Activated naive CD8-positive, alpha-beta T cell treated with anti-CD3 and anti-CD28 coated beads, Interleukin-2, amount 50 U/mL, for 24 hours (primary cell): Measurements from ENCODE around the gene DCLK3.

Experiments used
- ATAC-seq: fragments of 150-1000 bp; cut with Tn5 transposase; one replicate; pipeline ENCODE4 v1.10.0; 2021
- DNase-seq: peaks from one replicate; pipeline ENCODE4 v3.0.0; 2021
- H3K27ac Mint-ChIP-seq: one replicate; pipeline ENCODE4 v1.8.0; 2021; ENCODE audit warnings: mild to moderate bottlenecking, mixed read lengths
- H3K27me3 Mint-ChIP-seq: one replicate; pipeline ENCODE4 v1.8.0; 2021; ENCODE audit warnings: mixed read lengths
- H3K36me3 Mint-ChIP-seq: one replicate; pipeline ENCODE4 v1.8.0; 2021; ENCODE audit warnings: low read depth, mixed read lengths
- H3K4me1 Mint-ChIP-seq: one replicate; pipeline ENCODE4 v1.8.0; 2021; ENCODE audit warnings: mixed read lengths
- H3K4me3 Mint-ChIP-seq: one replicate; pipeline ENCODE4 v1.8.0; 2021; ENCODE audit warnings: mild to moderate bottlenecking, moderate library complexity, mixed read lengths
- H3K9me3 Mint-ChIP-seq: one replicate; pipeline ENCODE4 v1.8.0; 2021; ENCODE audit warnings: mixed read lengths

DCLK3 gene, protein sequence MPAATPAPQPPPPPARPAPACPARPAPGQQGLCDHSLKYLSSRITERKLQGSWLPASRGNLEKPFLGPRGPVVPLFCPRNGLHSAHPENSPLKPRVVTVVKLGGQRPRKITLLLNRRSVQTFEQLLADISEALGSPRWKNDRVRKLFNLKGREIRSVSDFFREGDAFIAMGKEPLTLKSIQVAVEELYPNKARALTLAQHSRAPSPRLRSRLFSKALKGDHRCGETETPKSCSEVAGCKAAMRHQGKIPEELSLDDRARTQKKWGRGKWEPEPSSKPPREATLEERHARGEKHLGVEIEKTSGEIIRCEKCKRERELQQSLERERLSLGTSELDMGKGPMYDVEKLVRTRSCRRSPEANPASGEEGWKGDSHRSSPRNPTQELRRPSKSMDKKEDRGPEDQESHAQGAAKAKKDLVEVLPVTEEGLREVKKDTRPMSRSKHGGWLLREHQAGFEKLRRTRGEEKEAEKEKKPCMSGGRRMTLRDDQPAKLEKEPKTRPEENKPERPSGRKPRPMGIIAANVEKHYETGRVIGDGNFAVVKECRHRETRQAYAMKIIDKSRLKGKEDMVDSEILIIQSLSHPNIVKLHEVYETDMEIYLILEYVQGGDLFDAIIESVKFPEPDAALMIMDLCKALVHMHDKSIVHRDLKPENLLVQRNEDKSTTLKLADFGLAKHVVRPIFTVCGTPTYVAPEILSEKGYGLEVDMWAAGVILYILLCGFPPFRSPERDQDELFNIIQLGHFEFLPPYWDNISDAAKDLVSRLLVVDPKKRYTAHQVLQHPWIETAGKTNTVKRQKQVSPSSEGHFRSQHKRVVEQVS

DNA sequence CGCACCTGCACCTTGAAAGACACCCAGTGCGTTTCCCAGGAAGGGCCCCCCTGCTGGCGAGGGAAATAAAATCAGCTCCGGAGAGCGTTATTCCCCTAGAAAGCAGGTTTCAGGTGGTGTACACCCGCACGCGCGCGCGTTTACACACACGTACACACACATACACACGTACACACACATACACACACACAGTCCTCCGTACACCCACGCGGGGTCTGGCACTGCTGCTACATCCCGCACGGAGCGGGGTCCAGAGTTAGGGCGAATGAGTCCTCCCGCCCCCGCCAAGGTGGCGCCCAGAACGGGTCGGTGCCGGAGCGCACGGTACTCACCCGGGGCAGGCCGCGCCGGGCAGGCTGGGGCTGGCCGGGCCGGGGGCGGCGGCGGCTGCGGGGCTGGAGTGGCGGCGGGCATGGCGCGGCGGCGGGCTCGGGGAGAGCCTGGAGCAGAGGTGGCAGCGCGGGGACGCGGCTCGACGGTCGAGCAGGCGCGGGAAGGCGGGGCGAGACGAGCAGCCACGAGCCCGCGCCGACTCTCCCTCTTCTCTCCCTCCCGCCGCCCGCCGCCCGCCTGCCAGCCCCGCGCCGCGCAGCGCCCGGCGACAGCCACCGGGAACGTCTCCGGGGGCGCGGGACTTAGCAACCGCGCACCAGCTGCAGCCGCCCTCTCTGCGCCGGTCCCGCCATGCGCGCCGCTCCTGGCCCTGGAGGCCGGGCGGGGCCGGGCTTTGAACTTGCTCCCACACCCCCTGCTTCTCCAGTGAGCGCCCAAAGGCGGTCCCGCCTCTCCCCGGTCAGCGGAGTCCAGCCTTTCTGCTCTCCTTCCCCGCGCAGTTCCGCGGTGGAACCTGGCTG, at the start of gene DCLK3:
DCLK3 (minus strand) TSS at position 704 of the 854 bp plus-strand sequence; CDS start at position 414, 290 bp downstream.
- DNase-seq (peak; percentile 18), ATAC-seq (peak; percentile 56)
- Mint-ChIP-seq H3K4me3 (peak within 1 kb of the TSS; percentile 63), H3K27me3 (peaks cover 71% of the 10 kb centered on the region), H3K27ac (no peak within 1 kb of the TSS), H3K9me3 (no peaks in the 10 kb centered on the region), H3K4me1 (peaks cover 6% of the 10 kb centered on the region), H3K36me3 (no peaks in the 10 kb centered on the region)

DNA sequence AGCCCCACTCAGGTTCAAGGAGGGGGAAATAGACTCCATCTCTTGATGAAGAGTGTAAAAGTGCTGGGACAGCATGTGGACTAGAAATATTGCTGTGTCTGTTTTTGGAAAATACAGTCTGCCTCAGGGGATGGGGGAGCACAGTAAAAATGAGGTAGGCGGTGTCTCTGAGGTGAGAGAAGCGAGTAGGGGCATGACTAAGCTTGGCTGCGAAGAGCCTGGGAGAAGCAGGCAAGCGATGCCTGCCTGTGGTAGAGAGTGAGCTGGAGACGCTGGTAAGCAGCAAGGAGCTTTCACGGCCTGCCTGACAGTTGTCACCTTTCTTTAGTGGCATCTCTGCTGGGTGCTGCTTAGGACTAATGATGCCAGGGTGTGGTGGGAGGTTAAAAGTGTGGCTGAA, 49.0 kb upstream of the DCLK3 start:
- Mint-ChIP-seq H3K27ac (no peak overlapping the region), H3K4me3 (no peak overlapping the region), H3K36me3 (no peaks in the 10 kb centered on the region), H3K4me1 (no peaks in the 10 kb centered on the region), H3K9me3 (no peaks in the 10 kb centered on the region), H3K27me3 (no peaks in the 10 kb centered on the region)
- ATAC-seq, result no peak
- no peak for DNase-seq

DNA sequence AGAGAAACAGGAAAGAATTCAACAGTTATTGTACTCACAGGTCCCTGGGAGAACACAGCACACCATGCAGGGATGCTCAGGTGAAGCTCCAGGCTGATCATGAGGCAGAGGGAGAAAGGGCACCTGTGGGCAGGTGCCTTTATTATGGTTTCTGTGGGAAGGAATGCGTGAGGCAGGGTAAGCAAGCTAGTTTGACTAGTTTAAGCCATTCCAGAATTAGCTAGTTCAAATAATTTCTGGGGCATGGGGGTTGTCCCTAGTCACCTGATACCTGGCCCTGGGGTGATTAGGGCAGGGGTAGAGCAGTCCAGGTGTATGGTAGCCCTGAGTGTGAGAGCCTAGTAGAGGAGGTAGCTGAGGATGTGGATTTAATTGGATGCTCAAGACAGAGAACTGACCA, 47.9 kb upstream of the DCLK3 start:
- Mint-ChIP-seq H3K4me3 (no peak overlapping the region), H3K4me1 (no peaks in the 10 kb centered on the region), H3K9me3 (no peaks in the 10 kb centered on the region), H3K27me3 (no peaks in the 10 kb centered on the region), H3K36me3 (no peaks in the 10 kb centered on the region), H3K27ac (no peak overlapping the region)
- DNase-seq, result no peak
- no peak for ATAC-seq

DNA sequence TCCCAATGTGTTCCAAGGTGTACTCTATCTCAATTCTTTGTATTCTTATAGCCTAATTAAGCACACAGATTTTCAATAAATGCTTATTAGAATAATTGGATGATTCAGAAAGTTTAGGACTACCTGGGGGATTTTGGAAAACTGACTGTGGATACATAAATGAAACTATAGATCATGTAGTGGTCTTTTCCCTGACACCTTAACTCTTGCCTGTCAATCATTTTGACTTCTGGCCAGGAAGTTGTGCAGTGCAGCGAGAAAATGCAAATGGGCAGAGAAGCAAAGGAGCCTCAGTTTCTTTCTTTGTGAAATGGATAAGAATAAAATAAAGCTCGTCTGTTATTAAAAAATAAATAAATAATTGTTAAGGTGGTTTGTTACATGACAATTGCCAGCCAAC, 47.4 kb upstream of the DCLK3 start:
- Mint-ChIP-seq H3K27ac (no peak overlapping the region), H3K9me3 (no peaks in the 10 kb centered on the region), H3K27me3 (no peaks in the 10 kb centered on the region), H3K4me3 (no peak overlapping the region), H3K36me3 (no peaks in the 10 kb centered on the region), H3K4me1 (no peaks in the 10 kb centered on the region)
- ATAC-seq (no peak), DNase-seq (no peak)

DNA sequence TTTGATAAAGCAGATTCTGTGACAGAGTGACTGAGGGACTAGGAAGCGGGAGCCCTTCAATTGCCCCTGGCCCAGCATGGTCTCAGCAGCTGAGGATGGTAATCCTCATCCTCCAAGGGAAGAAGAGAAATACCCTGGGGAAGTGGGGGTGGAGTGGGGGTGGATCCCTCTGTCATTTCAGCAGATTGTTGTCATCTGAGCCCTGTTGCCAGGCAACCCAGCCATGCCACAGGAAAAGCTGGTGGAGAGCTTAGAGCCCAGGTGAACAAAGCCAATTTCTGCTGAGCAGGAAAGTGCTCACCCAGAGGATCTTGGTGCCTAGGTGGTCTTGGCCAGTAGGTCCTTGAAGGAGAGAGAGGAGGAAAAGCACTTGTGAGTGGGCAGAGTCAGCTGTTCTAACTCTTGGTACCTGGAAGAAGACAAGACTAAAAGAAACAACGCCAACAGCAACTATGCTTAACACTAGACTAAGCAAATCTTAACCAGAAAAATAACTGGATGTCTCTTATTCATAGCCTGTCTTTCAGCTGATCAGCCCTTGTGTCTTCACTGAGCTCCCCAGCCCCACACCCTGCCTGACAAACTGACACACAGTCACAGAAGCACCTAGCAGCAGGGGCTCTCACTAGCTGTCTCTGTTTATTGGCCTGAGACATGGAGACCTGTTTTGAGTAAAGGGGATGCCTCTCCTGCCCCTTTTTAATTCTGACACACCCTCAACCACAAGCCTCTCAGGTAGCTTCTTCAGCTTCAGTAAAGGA, 40.1 kb upstream of the DCLK3 start:
- Mint-ChIP-seq H3K9me3 (peaks cover 10% of the 10 kb centered on the region), H3K27ac (no peak overlapping the region), H3K36me3 (no peaks in the 10 kb centered on the region), H3K4me1 (no peaks in the 10 kb centered on the region), H3K27me3 (peaks cover 13% of the 10 kb centered on the region), H3K4me3 (no peak overlapping the region)
- ATAC-seq (no peak), DNase-seq (no peak)

DNA sequence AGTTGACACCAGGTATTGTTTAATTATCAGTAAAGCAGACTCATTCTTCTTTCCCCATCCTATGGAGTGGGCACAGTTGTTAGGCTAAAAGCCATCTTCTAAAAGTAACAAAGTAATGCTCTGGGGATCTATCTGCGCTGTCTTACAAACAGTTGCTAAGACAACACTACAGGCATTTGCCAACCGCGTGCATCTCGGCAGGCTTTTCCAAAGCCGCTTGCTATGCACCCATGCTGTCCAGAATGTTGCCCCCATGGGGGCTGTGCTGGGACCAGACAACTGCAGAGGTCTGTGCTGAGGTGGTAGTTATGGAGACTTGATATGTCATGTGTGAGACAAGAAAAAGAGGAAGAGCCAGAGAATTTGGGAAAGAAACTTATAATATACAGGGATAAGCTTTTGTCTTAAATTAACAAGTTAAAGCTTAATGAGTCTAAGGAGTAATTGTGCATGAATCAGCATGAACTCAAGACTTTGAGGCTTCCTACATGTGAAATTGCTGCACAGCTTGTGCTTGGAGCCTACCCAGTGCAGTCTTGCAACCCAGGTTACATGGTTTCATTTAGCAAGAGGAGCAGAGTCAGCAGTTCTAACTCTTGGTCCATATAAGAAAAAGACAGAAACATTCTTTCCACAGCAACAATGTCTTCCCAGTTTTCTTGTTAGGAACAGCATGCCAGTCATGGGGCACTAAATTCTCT, 38.9 kb upstream of the DCLK3 start:
- Mint-ChIP-seq H3K27me3 (peaks cover 13% of the 10 kb centered on the region), H3K4me3 (no peak overlapping the region)
- no peak for ATAC-seq

DNA sequence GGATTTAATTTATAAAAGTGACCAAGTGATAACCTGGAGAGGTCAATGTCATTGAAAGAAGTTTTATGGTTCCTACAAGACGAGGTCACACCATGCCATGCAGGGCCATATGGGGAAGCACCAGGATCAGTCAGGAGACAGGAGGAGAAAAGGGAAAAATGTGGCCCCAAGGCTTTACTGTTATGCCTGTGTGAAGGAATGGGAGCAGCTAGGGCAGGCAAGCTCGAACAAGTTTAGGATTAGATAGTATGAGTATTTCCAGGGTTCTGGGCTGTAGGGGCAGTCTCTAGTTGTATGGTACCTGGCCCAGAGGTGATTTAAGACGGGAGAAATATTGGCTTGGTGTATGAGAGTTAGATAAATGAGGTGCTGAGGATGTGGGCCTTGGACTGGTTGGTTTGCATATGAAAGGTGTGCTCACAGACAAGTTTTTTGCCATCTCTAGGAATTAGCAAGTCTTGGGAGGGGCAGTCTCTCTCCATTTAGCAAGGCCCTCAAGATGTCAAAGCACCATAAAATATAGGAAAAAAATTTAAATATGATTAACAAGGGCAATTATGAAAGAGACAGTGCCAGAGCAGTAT, 36.3 kb upstream of the DCLK3 start:
- DNase-seq (no peak), ATAC-seq (no peak)
- H3K9me3 Mint-ChIP-seq, result peaks cover 4% of the 10 kb centered on the region
- peaks cover 13% of the 10 kb centered on the region for H3K27me3 Mint-ChIP-seq
- H3K4me3 Mint-ChIP-seq, result no peak overlapping the region
- H3K36me3 Mint-ChIP-seq, result no peaks in the 10 kb centered on the region
- H3K27ac Mint-ChIP-seq, result no peak overlapping the region
- no peaks in the 10 kb centered on the region for H3K4me1 Mint-ChIP-seq

More for the DNA sequence above, 38.9 kb upstream of the DCLK3 start:
- no peak for DNase-seq
- Mint-ChIP-seq H3K27ac (no peak overlapping the region), H3K9me3 (peaks cover 10% of the 10 kb centered on the region), H3K36me3 (no peaks in the 10 kb centered on the region), H3K4me1 (no peaks in the 10 kb centered on the region)

DNA sequence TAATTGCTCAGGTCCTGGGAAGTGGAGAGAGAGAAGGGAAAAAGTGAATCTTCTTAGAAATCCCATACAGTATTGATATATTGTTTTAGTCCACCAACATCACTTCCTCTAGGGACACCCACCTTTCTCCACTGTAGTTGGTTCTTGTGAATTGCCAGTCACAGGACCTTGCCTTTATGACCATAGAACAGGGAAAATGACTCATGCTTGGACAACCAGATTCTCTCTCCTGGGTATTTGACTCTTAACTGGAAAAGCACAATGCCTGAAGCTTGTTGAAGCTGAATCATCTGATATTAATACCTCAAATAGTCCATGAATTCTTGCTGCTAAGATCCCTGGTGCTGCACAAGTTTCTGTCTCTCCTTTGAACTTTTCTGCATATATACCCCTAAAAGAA, 32.5 kb upstream of the DCLK3 start:
- DNase-seq, result no peak
- peaks cover 9% of the 10 kb centered on the region for H3K27me3 Mint-ChIP-seq
- H3K27ac Mint-ChIP-seq, result no peak overlapping the region
- H3K9me3 Mint-ChIP-seq, result peaks cover 4% of the 10 kb centered on the region
- no peak overlapping the region for H3K4me3 Mint-ChIP-seq
- H3K36me3 Mint-ChIP-seq, result no peaks in the 10 kb centered on the region
- H3K4me1 Mint-ChIP-seq, result no peaks in the 10 kb centered on the region
- no peak for ATAC-seq

DNA sequence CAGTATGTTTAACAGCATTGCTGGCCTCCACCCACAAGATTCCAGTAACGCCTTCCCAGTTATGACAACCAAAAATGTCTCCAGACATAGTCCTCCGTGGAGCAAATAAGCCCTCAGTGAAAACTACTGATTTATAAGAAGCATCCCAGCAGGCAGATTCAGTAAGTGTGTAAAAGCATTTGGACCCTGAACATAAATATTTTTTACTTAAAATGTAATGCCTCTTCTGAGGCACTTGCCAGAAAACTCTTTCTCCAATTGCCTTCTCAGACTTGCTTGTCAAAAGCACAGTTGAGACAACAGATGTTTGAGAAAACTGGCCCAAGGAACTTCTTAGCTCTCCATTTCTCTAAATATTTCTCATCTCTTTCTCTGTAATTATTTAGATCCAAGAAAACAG, 31.8 kb upstream of the DCLK3 start:
- Mint-ChIP-seq H3K9me3 (peaks cover 4% of the 10 kb centered on the region), H3K27me3 (peaks cover 6% of the 10 kb centered on the region), H3K4me1 (no peaks in the 10 kb centered on the region), H3K4me3 (no peak overlapping the region), H3K27ac (no peak overlapping the region), H3K36me3 (no peaks in the 10 kb centered on the region)
- DNase-seq (no peak), ATAC-seq (no peak)

DNA sequence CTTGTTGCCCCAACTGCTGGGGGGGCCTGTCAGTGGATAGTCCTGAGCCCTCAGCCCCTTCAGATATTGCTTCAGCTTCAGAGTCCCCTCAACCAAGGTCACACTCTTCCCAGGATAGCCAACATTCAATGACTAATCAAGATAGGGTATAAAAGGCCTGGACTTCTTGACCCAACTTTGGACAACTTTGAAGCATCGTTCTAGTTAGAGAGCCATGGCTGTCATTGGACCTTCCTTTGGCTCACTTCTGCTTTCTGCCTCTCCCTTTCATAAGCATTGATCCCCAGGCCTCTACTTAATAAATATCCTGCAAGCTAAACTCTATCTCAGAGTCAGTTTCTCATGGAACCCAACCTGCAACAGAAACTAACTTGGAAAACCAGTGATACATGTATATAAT, 31.3 kb upstream of the DCLK3 start:
- H3K27me3 Mint-ChIP-seq, result peaks cover 4% of the 10 kb centered on the region
- H3K27ac Mint-ChIP-seq, result no peak overlapping the region
- H3K4me1 Mint-ChIP-seq, result no peaks in the 10 kb centered on the region
- peaks cover 4% of the 10 kb centered on the region for H3K9me3 Mint-ChIP-seq
- no peaks in the 10 kb centered on the region for H3K36me3 Mint-ChIP-seq
- no peak for DNase-seq
- ATAC-seq, result no peak
- H3K4me3 Mint-ChIP-seq, result no peak overlapping the region

DNA sequence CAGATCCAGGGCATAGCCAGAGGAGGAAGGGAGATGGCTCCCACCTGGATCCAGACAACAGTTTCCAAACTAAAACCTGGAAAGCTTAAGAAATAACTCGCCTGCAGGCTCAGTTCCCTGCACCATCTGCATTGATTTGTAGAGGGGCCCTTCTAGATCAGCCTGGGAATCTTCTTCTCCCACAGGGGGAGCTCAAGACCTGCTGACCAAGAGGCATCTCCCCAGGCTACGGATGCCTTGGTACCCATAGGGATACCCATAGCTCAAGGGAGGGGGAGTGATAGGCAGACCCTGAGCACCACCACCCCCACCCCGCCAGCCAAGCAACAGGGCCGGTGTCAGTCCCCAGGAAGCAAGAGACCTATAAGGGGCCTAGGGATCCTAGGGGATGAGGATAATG, 28.0 kb upstream of the DCLK3 start:
- DNase-seq (peak; percentile 12), ATAC-seq (peak; percentile 55)
- Mint-ChIP-seq H3K4me1 (no peaks in the 10 kb centered on the region), H3K4me3 (no peak overlapping the region), H3K27me3 (peaks cover 2% of the 10 kb centered on the region), H3K36me3 (no peaks in the 10 kb centered on the region), H3K9me3 (no peaks in the 10 kb centered on the region), H3K27ac (no peak overlapping the region)

DNA sequence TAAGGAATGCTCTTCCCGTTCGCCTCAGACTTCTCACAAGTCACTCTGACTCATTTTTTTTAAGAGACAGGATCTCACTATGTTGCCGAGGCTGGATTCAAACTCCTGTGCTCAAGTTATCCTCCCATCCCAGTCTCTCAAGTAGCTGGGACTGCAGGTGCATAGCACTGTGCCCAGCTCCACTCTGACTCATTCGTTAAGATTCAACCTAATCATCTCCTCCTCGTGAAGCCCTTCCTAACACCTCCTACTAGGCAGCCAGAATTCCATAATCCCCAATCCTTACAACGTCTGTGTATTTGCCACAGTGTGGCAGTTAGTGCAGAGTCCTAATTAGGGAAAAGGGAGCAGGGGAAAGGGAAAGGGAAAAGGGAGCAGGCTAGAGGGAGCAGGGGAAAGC, 26.4 kb upstream of the DCLK3 start:
- Mint-ChIP-seq H3K9me3 (no peaks in the 10 kb centered on the region), H3K27me3 (peaks cover 2% of the 10 kb centered on the region), H3K4me1 (no peaks in the 10 kb centered on the region), H3K4me3 (no peak overlapping the region), H3K27ac (no peak overlapping the region), H3K36me3 (no peaks in the 10 kb centered on the region)
- ATAC-seq (no peak), DNase-seq (no peak)
